SKM-1 (cell line): Measurements from ENCODE around the gene UNC80.

Experiments used
- DNase-seq: peaks from one replicate; lab custom pipeline; 2025; ENCODE audit not compliant: unreplicated experiment; lab: John Stamatoyannopoulos, UW

Gene UNC80

GRCh38 chr2:209960676-209961630, 189.3 kb downstream of the UNC80 start:
- DNase-seq: peak; percentile 68

- DNase-seq: no peak
Measured at GRCh38 chr2:209965723-209966122, 194.1 kb downstream of the UNC80 start.

GRCh38 chr2:209969692-209970091, 198.1 kb downstream of the UNC80 start:
- no peak for DNase-seq

- DNase-seq: no peak
Measured at GRCh38 chr2:209970271-209970670, 198.6 kb downstream of the UNC80 start.

GRCh38 chr2:209970711-209971110, 199.1 kb downstream of the UNC80 start:
- no peak for DNase-seq

GRCh38 chr2:209973328-209973727, 201.7 kb downstream of the UNC80 start:
- DNase-seq: no peak

GRCh38 chr2:209974576-209974975, 202.9 kb downstream of the UNC80 start:
- DNase-seq: no peak

- DNase-seq: no peak
Measured at GRCh38 chr2:209976698-209977385, 205.2 kb downstream of the UNC80 start.

GRCh38 chr2:209977386-209978239, 206.0 kb downstream of the UNC80 start:
- peak; percentile 43 for DNase-seq

GRCh38 chr2:209984291-209984690, 212.7 kb downstream of the UNC80 start:
- DNase-seq: no peak

- DNase-seq: peak; percentile 77
Measured at GRCh38 chr2:209985874-209986273, 214.2 kb downstream of the UNC80 start.

- no peak for DNase-seq
Measured at GRCh38 chr2:209986415-209986814, 214.8 kb downstream of the UNC80 start.

GRCh38 chr2:209988010-209988409, 216.4 kb downstream of the UNC80 start:
- DNase-seq: no peak

GRCh38 chr2:209990838-209991237, 219.2 kb downstream of the UNC80 start:
- no peak for DNase-seq

- no peak for DNase-seq
Measured at GRCh38 chr2:209993968-209994367, 222.3 kb downstream of the UNC80 start.

- no peak for DNase-seq
Measured at GRCh38 chr2:209998596-209998995, 227.0 kb downstream of the UNC80 start.

GRCh38 chr2:210000464-210001324, 229.1 kb downstream of the UNC80 start:
- DNase-seq: peak; percentile 8

GRCh38 chr2:210002158-210003157, 230.8 kb downstream of the UNC80 start, which contains the start of gene RPE:
RPE (plus strand) TSS chr2:210002638; CDS start chr2:210002662, 24 bp downstream.
- peak; percentile 89 for DNase-seq

GRCh38 chr2:210003359-210003758, 231.7 kb downstream of the UNC80 start:
- peak; percentile 51 for DNase-seq
